ENCODE data around the gene MVP.
A peak's percentile ranks its signal among the peaks of the same experiment; 100 is the strongest.
"Not testable (repeated sequence)": the region's sequence is repeated elsewhere in the genome, so short reads cannot be mapped to it uniquely, and the experiment has no call there.

Gene MVP

DNA sequence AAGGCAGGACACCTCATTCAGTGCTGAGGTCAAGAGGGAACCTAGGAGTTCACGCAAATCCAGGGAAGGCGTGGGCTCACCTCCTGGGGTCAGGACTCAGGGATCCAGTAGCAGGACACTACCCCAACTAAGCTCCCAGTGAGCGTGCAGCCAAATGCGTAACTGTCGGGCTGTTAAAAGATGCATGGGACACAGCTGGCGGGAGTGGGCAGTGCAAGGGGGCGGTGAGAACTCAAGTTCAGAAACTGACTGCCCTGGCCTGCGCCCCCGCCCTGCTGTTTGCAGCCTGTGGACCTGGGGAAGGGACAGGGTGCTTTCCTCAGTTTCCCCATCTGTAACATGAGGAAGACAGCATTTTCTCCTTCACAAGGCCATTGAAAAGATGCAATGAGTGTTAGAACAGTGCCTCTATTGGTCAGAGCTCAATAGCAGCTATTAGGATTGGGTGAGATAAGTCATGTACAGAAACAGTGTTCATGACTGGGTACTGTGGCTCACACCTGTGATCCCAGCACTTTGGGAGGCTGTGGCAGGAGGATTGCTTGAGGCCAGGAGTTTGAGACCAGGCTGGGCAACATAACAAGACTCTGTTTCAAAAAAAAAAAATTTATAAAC lies 22.6 kb downstream of the MVP start:
- no peak for DNase-seq (ENCODE audit: low spot score)

- DNase-seq (ENCODE audit: low spot score) = no peak
Observed at GRCh38 chr16:29843931-29844330, 23.7 kb downstream of the MVP start.

GRCh38 chr16:29844575-29845331 lies 24.5 kb downstream of the MVP start:
- DNase-seq (ENCODE audit: low spot score) = no peak

GRCh38 chr16:29845656-29846055 lies 25.4 kb downstream of the MVP start:
- no peak for DNase-seq (ENCODE audit: low spot score)

DNA sequence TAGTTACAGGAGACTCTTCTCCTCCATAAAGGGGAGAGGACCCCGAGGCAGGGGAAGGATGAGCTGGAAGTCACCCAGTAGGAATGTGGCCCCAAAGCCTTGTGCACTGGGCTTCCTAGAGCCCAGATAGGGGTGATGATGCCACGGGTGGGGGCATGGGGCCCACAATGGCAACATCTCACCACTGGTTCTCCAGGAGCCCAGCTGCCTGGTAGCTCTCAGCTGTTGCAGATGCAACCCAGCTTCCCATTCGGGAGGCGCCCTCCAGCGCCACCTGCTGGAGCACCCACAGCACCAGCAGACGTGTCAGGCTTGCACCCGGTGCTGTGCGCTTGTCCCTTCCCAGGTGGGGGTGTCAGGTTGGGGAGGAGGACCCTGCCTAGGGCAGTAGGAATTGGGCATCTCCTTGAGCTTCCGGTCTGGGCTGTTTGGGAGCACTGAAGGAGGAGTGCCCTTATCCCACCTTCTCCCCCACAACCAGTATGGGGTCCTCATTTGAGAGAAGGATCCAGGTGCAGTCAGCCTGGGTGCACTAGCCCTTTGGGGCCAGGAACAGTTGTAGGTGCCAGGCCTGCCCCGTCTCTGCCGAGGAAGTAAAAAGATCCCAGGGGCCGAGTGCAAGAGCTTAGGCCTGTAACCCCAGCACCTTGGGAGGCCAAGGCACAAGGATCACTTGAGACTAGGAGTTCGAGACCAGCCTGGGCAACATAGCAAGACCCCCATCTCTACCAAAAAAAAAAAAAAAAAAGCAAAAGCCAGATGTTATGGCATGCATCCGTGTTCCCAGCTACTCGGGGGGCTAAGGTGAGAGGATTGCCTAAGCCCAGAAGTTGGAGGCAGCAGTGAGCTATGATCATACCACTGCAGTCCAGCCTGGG lies 28.4 kb downstream of the MVP start:
- peak; percentile 82 for DNase-seq (ENCODE audit: low spot score)

GRCh38 chr16:29849505-29849904 lies 29.2 kb downstream of the MVP start:
- DNase-seq (ENCODE audit: low spot score) = no peak

DNA sequence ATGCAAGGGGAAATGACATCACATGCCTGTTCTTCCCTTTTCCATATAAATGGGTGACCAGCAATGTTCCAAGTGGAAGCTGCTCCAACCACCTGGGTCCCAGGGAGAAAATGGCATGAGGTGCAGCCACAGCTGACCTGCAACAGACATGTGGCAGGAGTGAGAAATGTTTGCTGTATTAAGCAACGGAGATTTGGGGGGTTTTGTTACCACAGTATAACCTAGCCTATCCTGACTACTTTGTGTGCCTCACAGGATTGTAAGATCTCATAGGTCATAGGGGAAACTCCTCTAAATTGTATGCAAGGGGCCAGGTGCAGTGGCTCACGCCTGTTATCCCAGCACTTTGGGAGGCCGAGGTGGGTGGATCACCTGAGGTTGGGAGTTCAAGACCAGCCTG lies 30.7 kb downstream of the MVP start:
- DNase-seq (ENCODE audit: low spot score) = no peak

DNA sequence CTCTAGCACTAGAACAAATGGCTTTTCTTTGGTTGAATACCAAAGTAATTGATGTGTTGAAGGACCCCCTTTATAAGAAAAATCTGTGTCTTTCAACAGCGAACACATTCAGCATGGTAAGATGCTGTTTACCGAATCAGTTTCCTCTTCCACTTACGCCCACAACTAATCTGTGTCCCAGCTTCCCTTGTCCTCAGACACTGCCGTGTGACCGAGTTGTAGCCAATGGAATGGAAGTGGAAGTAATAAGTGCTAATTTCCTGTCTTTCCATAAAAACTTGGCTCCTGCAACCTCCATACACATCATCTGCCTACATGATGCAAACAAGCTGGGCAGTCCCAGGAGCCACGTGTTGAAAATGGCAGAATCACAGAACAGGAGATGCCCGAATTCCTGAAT lies 32.4 kb downstream of the MVP start:
- DNase-seq (ENCODE audit: low spot score) = peak; percentile 26

DNA sequence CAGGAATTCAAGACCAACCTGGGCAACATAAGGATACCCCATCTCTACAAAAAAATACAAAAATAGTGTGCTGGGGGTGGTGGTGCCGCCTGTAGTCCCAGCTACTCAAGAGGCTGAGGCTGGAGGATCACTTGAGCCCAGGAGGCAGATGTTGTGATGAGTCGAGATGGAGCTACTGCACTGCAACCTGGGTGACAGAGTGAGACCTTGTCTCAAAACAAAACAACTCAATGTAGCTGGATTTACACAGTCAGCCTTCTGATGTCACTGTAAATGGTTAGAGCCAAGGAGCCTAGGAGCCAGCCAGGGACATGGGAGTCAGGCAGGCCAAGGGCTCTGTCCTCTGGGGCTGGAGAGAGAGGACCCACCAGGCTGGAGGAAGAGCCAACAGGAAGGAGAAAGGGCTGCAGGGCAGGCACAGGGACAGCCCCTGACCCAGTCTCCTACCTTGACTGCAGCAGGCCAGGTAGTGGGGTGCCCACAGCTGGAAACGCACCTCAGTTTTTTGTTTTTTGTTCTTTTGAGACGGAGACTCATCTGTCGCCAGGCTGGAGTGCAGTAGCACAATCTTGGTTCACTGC lies 34.3 kb downstream of the MVP start:
- DNase-seq (ENCODE audit: low spot score) = no peak

GRCh38 chr16:29857133-29857760 lies 37.0 kb downstream of the MVP start:
- DNase-seq (ENCODE audit: low spot score) = no peak

GRCh38 chr16:29858149-29858849 lies 38.0 kb downstream of the MVP start:
- DNase-seq (ENCODE audit: low spot score) = no peak

DNA sequence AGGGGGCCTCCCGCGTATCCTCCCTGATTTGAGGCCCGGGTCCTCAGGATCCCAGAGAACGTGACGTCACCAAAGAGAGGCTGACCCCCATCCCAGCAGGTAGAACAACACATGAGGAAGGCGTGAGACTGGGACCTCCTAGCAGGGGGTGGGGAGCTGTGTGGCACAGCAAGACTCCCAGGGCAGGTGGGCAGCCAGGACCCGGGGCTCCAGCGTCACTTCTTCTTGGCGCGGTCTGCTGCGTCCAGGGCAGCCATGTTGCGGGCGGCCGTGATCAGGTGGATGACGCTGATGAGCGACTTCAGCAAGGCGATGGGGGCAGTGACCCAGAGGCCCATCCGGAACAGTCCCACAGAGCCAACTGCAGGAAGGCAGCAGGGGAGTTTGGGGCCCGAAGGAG lies 38.7 kb downstream of the MVP start:
- DNase-seq (ENCODE audit: low spot score) = no peak

GRCh38 chr16:29860218-29860617 lies 40.0 kb downstream of the MVP start:
- no peak for DNase-seq (ENCODE audit: low spot score)

GRCh38 chr16:29862383-29862883 lies 42.2 kb downstream of the MVP start:
- peak; percentile 34 for DNase-seq (ENCODE audit: low spot score)

GRCh38 chr16:29862884-29863668 lies 42.8 kb downstream of the MVP start, which contains the start of gene CDIPT:
Gene CDIPT, minus strand, starts transcription at chr16:29863226. Its CDS starts 369 bp downstream, at chr16:29862857.
- DNase-seq (ENCODE audit: low spot score) = peak; percentile 91

DNA sequence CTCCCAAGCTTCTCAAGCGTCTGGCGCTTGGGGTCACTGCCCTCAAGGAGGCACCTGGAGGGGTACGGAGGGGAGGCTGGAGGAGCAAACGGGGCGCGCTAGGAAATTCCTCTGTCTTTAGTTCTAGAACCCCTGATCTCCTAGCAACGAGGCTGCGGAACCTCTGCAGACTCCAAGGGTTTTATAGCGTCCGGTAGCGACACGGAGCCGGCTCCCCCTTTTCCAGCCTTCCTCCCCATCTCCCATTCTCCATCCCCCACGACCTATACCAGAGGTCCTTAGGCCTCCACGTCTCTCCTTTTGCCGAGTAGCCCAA lies 43.4 kb downstream of the MVP start:
- DNase-seq (ENCODE audit: low spot score) = no peak

DNA sequence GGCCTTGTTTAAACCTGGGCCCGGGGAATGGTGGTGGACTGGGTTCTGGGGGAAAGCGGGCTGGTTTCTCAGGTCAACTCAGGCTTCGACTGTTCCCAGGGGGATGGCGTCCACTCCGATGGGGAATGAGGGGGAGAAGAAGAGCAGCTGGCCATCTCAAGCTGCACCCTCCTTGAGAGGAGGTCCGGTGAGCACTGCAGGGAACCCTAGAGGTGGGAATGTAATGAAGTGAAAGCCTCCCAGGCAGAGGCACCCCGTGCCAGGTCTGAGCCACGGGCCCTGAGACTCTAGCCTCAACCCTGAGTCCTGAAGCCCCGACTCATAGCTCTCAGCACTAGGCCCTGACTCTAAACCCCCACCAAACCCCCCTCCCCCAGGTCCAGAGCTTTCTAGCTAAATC lies 43.9 kb downstream of the MVP start:
- DNase-seq (ENCODE audit: low spot score) = no peak

DNA sequence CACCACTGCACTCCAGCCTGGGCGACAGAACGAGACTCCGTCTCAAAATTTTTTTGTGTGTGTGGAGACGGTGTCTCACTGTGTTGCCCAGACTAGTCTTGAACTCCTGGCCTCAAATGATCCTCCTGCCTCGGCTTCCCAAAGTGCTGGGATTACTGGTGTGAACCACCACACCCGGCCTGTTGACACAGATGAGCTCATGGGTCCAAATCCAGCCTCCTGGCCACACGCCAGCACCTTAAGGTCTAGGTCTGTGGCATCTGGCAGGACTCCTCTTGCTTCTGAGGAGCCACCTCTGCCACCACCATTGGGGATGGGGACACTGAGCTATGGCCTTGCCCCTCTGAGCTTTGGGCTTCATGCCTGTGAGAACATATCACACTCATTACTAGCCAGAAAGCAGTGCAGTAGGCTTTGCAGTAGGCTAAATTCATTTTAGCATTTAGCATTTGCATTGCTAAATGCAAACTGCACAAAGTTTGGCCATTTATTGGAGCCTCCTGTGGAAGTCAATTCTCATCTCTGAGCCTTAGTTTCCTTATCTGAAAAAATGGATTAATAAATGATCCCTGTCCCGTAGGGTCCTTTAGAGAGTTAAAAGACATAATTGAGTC lies 48.2 kb downstream of the MVP start:
- no peak for DNase-seq (ENCODE audit: low spot score)

DNA sequence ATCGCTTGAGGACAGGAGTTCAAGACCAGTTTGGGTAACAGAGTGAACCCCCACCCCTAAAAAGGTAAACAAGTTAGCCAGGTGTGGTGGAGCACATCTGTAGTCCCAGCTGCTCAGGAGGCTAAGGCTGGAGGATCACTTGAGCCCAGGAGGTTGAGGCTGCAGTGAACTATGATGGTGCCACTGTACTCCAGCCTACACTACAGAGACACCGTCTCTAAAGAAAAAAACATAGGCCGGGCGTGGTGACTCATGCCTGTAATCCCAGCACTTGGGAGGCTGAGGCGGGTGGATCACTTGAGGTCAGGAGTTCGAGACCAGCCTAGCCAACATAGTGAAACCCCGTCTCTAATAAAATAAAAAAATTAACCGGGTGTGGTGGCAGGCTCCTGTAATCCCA lies 48.8 kb downstream of the MVP start:
- DNase-seq (ENCODE audit: low spot score) = not testable (repeated sequence)
